Activated CD4-positive, alpha-beta T cell treated with anti-CD3 and anti-CD28 coated beads for 4 hours (primary cell): ENCODE results near the gene ALLC.
"Not testable (repeated sequence)": the region's sequence is repeated elsewhere in the genome, so short reads cannot be mapped to it uniquely, and the experiment has no call there.

Experiments used
- DNase-seq, 2 donors: peaks; one replicate each; pipeline ENCODE4 v3.0.0-alpha.2; 2020

Gene ALLC

DNA sequence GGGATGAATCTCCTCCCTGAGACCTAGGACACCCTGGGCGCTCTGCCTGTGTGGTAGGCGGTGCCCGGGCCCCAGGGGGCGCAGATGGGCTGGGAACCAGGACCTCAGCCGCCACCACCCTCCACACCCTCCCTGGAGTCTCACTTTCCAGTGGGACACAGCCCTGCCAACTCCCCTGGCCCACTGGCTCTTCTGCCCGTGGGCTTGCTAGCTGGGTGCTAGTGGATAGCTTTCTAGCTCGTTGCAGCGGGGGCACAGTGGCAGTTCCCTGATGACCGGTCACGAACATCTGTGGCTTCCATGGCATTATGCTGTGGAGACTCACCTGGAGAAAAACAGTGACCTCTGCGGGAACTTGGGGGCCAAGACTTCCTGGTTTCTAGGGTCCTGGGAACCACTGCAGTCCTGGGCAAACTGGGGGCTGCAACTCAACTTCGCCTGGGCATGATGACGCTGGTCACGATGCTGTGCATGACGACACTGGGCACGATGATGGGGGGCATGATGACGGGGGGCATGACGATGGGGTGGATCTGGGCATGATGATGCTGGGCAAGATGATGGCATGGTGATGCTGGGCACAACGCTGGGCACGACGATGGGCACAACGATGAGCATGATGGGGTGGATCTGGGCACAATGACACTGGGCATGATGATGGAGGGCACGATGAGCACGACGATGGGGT lies 31.0 kb upstream of the ALLC start:
- DNase-seq = no peak

DNA sequence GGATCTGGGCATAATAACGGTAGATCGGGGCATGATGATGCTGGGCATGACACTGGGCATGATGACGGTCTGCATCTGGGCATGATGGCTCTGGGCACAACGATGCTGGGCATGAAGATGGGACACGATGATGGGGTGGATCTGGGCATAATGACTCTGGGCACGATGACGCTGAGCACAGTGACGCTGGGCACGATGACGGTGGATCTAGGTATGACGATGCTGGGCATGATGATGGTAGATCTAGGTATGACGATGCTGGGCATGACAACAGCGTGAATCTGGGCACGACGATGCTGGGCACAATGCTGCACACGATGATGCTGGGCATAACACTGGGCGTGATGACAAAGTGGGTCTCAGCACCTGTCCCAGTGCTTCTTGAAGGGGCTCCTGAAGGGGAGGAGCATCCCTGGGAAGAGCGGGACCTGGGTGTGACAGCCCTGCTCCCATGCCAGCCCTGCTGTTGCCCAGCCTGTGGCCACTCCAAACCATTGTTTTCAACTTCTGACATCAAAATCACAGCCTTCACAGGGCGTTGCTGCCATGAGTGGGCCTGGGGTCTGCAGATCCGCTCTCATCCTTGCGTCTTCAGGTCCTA lies 30.4 kb upstream of the ALLC start:
- DNase-seq = no peak

DNA sequence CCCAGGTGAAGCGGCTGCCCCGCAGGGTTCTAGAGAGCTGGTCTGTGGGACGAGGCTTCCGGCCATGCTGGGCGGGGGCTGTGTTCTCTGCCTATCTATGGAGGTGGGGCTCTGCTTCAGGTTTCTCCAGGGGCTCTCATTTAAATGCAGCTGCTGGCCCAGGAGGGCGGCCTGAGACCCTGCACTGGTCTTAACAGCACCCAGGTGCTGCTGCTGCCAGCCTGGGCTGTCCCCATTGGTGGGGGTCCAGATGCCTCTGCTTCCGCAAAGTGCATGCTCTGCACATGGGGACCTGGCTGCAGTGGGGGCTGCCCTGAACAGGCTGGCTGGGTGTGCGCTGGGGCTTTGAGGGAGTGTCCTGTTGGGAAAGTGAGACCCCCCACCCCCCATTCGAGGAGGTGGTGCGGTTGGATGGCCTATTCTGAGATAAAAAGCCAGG lies 29.7 kb upstream of the ALLC start:
- no peak for DNase-seq

DNA sequence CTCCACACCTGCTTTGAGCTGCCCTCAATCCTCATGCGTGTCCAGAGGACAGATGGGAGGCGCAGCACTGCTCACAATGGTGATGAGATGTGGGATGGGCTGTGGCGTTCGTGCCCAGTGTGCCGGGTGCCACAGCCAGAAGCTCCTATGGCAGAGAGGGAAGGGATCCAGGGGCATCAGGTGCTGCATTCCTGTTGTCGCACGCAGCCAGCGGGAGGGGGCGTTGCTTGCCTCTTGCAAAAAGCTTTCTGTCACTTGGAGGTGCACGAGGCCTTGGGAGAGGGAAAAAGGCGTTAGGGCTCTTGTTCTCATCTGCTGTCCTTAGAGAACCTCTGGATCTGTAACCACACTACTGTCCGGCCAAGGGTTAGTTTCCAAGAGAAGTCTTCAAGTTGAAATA lies 29.2 kb upstream of the ALLC start:
- no peak for DNase-seq

DNA sequence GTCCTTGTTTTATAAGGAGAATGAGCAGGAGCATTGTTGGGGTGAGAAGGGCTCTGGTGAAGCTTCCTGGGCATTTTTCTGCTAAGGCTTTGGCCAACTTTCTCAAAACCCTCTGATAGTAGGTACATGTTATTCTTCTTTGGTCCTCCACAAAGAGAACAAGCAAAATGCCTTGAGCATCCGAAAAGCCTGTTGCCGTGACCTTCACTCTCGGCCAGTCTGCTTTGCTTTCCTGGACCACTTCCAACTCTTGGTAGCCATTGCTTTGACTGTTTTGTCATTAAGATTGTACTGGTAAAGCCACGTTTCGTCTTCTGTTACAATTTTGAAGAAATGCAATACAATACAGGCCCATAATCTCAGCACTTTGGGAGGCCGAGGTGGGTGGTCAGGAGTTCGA lies 27.4 kb upstream of the ALLC start:
- DNase-seq = no peak

DNA sequence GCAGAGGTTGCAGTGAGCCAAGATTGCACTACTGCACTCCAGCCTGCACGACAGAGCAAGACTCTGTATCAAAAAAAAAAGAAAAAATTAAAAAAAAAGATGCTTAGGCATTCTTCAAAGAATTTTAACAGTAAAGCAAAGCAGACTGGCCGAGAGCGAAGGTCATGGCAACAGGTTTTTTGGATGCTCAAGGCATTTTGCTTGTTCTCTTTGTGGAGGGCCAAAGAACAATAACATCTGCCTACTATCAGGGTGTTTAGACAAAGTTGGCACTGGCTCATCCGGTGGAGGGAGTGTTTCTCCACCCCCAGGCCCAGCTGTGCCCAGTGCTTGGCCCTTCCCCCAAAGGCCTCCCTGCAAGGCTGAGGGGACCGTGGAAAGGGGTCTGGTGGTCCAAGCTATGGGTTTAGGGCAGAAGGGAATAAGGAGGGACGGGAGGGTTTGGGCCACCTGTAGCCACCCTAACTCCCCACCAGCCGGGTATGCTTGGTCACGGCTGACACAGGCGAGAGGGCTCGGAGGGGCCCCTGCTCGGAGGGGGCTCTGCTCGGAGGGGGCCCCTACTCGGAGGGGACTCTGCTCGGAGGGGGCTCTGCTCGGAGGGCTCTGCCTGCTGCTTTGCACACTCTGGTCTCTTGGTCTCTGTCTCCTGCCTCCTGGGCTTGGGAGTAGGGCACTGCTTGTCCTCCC lies 26.7 kb upstream of the ALLC start:
- no peak for DNase-seq

DNA sequence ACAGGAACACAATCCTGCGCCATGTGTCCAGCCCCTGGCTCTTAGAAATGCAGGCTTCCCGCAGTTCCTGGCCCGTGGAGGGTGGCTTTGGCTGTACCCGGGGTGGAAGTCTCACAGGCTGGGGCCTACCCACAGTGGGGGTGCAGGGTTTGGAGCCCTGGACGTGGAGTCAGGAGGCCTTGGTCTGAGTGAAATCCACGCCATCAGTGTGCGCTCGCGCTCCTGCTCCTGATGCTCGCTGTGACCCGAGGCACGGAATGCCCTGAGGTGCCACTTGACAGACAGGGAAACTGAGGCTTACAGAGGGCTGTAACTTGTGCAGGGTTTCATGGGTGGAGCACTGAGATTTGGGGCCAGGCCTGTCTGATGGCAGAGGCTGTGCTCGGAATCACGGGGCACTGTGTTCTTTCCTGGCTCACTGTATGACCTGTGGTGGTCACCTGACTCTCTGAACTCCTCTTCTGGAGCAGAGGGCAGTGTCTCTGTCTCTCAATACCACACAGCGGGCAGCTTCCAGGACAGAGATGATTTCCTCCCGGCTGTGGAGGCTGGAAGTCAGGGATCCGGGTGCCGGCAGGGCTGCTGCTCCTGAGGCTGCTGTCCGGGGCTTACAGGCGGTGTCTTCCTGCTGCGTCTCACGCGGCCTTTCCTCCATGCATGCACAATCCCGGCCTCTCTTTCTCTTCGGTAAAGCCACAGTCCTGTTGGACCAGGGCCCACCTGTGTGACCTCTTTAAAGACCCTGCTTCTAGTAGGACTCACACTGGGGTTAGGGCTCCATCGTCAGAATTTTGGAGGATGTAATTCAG lies 25.9 kb upstream of the ALLC start:
- no peak for DNase-seq

DNA sequence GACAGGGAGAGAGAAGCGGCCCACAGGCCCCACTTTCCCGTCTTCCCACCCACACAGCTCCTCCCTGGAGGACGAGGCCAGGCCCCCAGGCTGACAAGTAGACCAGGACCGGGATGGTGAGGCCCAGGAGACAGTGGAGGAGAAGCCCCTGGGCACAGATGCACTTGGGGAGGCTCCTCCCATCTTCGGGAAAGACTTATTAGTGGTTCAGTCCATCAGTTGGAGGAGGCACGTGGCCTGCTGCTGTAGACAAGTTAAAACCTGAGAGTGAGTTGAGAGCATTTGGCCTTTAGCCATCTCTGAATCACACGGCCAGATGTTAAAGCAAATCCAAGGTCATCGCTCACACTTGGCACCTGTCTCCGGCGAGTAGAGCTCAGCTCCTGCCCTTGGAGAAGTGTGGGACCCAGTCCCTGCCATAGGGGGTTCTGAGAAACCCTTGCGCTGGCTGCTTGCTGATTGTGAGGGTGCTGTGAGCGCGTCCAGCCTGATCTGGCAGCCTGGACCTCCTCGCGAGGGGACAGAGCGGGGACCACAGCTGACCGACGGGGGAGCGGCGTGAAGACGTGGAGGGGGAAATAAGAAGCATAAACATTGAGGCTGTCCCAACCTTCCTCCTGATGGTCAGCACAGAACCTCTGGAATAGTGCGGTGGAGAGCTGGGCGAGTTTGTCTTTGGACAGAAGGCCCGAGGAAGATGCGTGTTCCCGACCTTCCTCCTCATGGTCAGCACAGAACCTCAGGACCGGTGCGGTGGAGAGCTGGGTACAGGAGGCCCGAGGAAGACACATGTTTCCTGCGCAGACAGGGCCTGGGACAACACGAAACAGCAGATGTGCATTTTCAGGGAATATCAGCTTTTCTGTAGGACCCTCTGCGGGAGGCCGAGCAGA lies 24.7 kb upstream of the ALLC start:
- no peak for DNase-seq

DNA sequence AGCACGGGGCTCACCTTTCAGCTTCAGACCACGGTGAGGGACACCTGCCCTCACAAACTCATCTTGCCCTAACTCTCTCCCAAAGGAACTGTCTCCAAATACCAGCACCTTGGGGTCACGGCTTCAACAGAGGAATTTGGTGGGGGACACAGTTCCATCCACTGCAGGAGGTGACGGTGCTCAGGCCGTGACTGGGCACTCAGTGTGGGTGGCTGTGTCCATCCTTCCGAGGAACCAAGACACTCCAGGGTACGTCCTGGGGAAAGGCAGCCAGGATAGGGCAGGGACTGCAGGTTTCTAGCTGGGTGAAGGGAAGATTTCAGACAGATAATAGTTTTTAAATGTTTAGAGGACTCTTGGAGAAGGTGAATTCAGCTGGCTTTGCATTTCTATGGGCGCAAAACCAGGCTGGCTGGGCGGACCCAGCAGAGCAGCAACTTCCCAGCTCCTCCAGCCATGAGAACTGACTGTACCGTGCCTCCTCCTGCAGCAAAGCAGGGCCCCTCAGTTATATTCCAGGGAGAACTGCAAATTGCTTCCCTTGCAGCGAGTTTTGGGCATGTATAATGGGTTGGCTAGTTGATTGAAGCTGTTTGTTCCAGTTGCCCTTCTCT lies 23.9 kb upstream of the ALLC start:
- no peak for DNase-seq

DNA sequence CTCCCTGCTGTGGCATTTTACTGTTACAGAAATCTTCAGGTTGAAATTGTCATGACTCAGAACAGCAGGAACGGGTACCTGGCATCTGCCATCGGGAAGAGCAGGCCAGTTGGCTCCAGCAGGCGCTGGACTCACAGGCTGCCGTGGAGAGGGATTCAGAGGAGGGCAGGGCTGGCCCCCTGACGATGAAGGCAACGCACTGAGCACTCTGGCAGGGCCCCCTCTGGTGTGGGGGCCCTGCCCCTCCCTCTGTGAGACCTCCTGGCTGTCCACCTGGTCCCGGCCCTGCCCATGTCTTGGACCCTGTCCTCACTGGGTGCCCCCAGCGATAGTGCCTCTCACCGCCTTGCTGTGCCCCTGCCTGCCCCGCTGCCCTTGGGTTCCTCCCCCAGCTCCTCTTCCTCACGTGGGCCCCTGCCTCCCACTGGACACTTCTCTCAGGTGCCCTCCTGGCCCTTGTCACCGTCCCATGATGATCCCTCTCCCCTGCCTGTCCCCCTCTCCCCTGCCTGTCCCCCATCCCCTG lies 23.3 kb upstream of the ALLC start:
- DNase-seq = no peak

DNA sequence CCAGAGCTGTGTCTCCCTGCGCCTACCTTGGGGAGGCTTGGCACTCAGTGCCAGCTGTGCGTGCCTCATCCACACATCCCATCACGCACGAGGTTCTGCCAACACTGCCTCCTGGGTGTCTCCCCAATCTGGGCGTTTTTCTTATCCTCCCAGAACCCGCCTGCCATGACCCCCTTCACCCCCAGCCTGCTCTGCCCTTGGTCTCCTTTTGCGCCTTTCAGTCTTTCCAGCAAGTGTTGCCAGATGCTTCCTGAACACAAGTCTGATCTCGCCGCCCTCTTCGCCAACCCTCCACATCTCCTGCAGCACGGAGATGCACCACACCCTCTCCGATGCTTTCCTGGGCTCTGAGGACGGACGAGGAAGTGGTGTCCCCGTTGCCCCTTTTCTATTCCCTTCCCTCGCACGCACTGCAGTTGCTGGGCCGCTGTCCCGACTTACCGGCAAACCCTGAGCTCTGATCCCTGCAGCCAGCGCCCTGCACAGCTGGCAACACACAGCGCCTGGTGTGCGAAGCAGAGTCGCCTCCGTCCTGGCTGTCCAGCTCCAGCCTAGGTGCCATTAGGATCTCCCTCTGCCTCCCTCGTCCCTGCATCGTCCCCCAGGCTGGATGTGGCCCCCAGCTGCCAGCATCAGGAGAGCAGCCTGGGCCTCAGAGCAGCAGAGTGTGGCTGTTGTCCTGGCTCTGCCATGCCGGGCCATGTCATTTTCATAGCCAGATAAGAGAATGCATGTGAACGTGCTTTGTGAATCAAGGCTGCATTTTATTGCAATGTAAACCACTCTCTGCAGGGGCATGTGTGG lies 22.6 kb upstream of the ALLC start:
- no peak for DNase-seq

DNA sequence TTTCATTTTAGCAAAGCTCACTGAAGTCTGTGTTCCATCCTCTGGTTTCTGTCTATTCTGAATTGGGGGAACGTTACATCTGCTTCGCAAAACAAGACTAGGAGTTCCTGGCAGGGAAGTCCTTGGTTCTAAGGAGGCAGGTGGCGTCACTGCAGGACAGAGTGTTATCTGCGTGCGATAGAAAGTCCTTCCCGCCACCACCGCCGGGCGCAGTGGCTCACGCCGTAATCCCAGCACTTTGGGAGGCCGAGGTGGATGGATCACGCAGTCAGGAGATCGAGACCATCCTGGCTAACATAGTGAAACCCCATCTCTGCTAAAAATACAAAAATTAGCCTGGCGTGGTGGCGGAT lies 22.0 kb upstream of the ALLC start:
- not testable (repeated sequence) for DNase-seq

DNA sequence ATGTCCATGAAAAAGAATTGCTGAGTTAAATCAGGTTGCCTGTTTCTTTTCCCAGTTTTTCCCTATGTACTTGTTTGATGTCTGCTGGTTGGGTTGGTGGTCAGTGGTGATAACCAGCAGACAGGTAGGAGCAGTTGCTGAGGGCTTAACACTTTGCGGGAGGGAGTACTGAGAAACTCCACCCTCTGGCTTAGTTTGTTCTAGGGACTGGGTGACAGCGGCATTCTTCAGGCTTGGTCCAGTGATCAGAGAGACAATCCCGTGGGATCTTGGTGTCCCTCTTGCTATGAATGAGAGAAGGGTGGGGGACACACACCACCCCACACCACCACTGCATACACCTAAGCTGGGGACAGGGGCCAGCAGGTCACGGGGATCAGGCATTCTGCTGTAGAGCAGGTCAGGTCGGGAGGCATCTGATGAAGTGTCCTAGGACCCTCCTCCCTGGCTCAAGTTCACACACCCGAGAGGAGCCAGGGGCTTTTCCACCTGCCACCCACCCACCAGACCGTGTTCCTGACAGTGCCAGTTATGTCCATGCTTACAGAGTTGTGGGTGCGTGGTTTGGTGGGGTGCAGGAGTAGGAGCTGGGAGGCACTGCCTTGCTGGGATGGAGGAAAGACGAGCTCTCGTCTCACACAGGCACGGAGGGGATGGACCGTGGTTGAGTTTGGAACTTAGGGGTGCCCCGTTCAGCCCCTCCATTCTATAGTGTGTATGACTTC lies 21.3 kb upstream of the ALLC start:
- DNase-seq = no peak

DNA sequence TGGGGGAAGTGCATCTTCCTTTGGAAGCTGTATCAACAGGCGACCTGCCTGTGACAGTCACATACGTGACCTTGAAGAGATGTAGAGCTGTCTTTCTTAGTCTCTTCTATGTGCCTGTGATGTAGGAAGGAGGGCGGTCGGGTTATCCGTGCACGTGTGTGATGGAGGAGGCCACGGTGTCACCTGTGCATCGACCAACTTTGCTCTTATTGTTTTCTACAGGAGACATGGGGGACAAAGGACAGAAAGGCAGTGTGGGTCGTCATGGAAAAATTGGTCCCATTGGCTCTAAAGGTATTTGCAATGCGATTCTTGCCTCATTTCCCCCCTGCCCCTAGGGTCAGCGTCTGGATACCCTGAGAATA lies 20.7 kb upstream of the ALLC start:
- DNase-seq = no peak

DNA sequence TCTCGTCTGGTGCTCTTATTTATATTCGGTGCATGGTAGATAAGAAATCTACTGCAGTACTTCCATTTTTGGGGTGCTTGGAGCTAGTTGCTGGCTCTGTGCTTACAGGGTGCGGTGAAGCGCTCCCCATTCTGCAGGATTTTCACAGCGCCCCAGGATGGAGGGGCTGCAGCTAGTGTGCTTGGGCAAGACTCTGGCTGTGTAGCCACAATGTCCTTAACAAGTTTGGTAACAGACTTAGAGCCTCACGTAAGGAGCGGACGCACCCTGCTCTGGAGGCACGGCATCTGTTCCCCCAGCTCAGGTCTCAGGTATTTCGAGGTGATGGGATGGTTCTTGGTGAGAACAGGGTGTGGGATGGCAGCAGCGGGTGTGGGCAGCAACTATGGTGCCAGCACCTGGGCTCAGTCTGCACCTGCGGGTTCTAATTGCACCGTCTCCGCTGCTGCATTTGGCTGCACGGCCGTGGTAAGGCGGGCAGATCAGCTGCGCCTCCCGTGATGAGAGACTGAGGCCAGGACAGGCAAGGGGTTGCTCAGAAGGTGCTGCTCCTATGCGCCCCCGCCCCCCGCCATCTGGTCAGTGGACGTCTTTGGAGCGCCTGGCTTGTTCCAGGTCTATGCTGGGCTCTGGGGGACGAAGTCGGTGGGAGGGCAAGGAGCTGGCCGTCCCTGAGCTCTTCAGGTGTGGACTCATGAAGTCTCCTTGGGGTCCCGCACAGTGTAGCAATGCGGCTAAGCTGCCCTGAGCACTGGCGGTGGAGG lies 20.1 kb upstream of the ALLC start:
- no peak for DNase-seq

DNA sequence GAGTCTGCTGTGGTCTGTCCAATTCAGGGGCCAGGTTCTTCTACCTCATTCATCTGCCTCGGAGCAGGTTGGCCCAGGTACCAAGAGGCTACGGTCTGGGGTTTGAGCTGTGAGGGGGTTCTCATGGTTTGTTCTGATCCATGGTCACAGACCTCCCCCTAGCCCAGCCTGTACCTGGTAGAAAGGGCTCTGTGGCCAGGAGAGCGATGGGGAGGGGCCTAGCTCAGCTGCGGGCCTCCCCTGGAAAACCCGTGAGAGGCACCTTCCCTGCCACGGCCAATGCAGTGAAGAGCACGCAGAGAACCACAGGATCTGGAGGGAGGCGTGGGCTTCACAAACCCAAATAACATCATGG lies 19.6 kb upstream of the ALLC start:
- no peak for DNase-seq

DNA sequence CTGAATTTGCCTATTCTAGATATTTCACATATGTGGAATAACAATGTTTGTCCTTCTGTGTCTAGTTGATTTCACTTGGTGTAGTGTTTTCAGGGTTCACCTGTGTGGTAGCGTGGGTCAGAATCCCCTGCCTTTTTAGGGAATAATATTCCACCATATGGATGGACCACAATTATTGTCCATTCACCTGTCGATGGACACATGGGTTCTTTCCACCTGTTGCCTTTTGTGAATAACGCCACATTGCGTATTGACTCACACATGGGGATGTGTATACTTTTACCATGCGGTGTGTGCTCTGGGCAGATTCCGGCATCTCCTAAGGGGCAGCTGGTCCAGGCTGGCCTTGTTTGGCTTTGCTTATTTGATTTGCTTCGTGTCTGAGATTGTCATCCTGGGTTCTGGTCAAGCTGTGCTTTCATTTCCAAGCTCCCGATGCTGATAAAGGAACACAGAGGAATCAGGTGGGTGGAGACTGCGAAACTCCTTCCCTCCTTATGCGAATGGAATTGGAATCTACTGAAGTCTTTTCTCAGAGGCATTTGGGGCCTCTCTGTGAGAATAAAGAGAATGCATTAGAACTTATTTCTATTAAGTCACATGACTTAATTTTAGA lies 18.9 kb upstream of the ALLC start:
- no peak for DNase-seq

DNA sequence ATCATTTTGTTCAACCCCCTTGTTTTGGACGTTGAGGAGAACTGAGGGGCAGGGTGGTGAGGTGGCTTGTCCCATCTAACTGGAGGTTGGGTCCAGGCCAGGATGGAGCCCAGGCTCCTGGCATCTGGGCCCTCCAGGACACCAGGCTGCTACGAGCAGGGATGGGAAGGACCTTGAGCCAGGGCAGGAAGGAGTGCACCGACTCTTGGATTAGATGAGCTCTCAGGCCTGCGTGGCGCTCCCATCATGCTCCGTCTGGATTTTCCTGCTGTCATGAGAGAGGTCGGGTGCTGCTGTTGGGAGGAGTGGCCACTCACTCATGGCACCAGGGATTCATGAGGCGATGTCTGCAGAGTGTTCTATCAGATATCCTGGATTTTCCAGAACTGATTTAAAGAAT lies 18.3 kb upstream of the ALLC start:
- DNase-seq = no peak

DNA sequence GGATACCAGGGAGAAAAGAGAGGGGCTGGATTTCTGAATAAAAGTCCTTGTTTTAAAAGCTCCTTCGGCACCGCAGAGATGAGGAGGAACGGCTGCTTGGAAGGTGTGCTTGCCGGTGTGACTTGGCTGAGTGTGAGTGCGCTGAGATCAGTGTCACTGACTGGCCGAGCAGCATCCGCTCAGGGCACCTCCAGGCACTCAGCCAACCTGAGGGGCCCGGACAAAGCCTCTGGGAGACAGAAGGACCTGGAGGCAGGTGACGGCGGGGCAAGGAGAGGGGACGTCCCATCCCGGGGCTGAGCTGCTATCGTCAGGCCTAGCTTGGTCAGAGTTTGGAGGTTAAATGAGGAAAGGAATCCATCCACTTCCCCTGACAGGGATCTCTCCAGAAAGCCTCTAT lies 16.8 kb upstream of the ALLC start:
- no peak for DNase-seq
